ENCODE results near the gene ZNF407.

GRCh38 chr18:74613381-74613780, 15.7 kb downstream of the ZNF407 start:
- TF ChIP-seq CTCF (IDR thresholded peaks at IDR 0.05) (no peak), EZH2 (IDR thresholded peaks at IDR 0.05) (no peak)

All from neural progenitor cell (in vitro differentiated cells).